HEK293 (cell line): Measurements from ENCODE around the gene PTS.

Source experiments
- CTCF ChIA-PET: fragments of 350-600 bp; formaldehyde crosslinking; extraction: SDS; loops from one replicate; lab custom pipeline; 2021; ENCODE audit warnings: antibody characterized with exemption; lab: Yijun Ruan, JAX
- POLR2A ChIA-PET: fragments of 300-600 bp; formaldehyde crosslinking; extraction: SDS; loops from one replicate; lab custom pipeline; 2020; ENCODE audit warnings: antibody characterized with exemption, inconsistent platforms; lab: Yijun Ruan, JAX
- H3K27ac ChIP-seq: fragments of 200-500 bp; sonication (Bioruptor generic); 2 replicates; pipeline ENCODE4 v1.5.1; 2014; ENCODE audit warnings: low read depth, low read length, control low read depth, inconsistent platforms; ENCODE audit errors: extremely low read depth
- H3K36me3 ChIP-seq, 2 experiments: fragments of 200-500 bp in 1 of 2; sonication (Bioruptor generic) in 1 of 2; 1 replicate in 1 of 2; 2 replicates in 1 of 2; pipeline ENCODE4 v1.5.1; 2014 to 2017; ENCODE audit warnings: inconsistent platforms in 2 of 2, low read length in 2 of 2; ENCODE audit not compliant: control insufficient read depth in 2 of 2, insufficient read depth in 1 of 2
- H3K4me1 ChIP-seq: fragments of 200-500 bp; sonication (Bioruptor generic); 2 replicates; pipeline ENCODE4 v1.5.1; 2014; ENCODE audit warnings: mild to moderate bottlenecking, low read length, inconsistent platforms; ENCODE audit not compliant: control insufficient read depth, insufficient read depth
- H3K4me3 ChIP-seq: 2 replicates; pipeline ENCODE4 v1.5.1; 2011; ENCODE audit warnings: low read depth, mild to moderate bottlenecking, control low read depth, low read length, moderate library complexity
- H3K9me3 ChIP-seq: fragments of 200-500 bp; sonication (Bioruptor generic); 2 replicates; pipeline ENCODE4 v1.5.1; 2014; ENCODE audit warnings: low read depth, low read length, inconsistent platforms; ENCODE audit not compliant: control insufficient read depth, insufficient read depth
- AEBP2 ChIP-seq: fragments of 450-650 bp; formaldehyde crosslinking; IDR thresholded peaks from 2 replicates; pipeline ENCODE4 v1.5.1; 2016; ENCODE audit warnings: missing biosample characterization, missing genetic modification characterization, borderline replicate concordance
- ATF2 ChIP-seq: fragments of 450-650 bp; formaldehyde crosslinking; IDR thresholded peaks from 2 replicates; pipeline ENCODE4 v1.5.1; 2016; ENCODE audit warnings: missing biosample characterization, missing genetic modification characterization, low read depth
- INSM2 ChIP-seq: fragments of 450-650 bp; formaldehyde crosslinking; IDR thresholded peaks from 2 replicates; pipeline ENCODE4 v1.5.1; 2016; ENCODE audit warnings: missing biosample characterization, missing genetic modification characterization
- KLF16 ChIP-seq: fragments of 450-650 bp; formaldehyde crosslinking; IDR thresholded peaks from 2 replicates; pipeline ENCODE4 v1.5.1; 2017; ENCODE audit warnings: missing biosample characterization, missing genetic modification characterization
- MYNN ChIP-seq: fragments of 450-650 bp; formaldehyde crosslinking; IDR thresholded peaks from 2 replicates; pipeline ENCODE4 v1.5.1; 2016; ENCODE audit warnings: missing biosample characterization, missing genetic modification characterization, borderline replicate concordance
- MZF1 ChIP-seq: fragments of 450-650 bp; formaldehyde crosslinking; IDR thresholded peaks from 2 replicates; pipeline ENCODE4 v1.5.1; 2017; ENCODE audit warnings: missing biosample characterization, missing genetic modification characterization, borderline replicate concordance
- PATZ1 ChIP-seq: fragments of 450-650 bp; formaldehyde crosslinking; IDR thresholded peaks from 2 replicates; pipeline ENCODE4 v1.5.1; 2016; ENCODE audit warnings: missing biosample characterization, missing genetic modification characterization
- SCRT2 ChIP-seq: fragments of 450-650 bp; formaldehyde crosslinking; IDR thresholded peaks from 2 replicates; pipeline ENCODE4 v1.5.1; 2016; ENCODE audit warnings: missing biosample characterization, missing genetic modification characterization
- ZNF10 ChIP-seq: fragments of 450-650 bp; formaldehyde crosslinking; IDR thresholded peaks from 2 replicates; pipeline ENCODE4 v1.5.1; 2017; ENCODE audit warnings: missing biosample characterization, missing genetic modification characterization
- ZNF114 ChIP-seq: fragments of 450-650 bp; formaldehyde crosslinking; IDR thresholded peaks from 2 replicates; pipeline ENCODE4 v1.5.0; 2017; ENCODE audit warnings: missing biosample characterization, missing genetic modification characterization
- ZNF121 ChIP-seq: fragments of 450-650 bp; formaldehyde crosslinking; IDR thresholded peaks from 2 replicates; pipeline ENCODE4 v1.5.1; 2016; ENCODE audit warnings: missing biosample characterization, missing genetic modification characterization
- ZNF146 ChIP-seq: fragments of 450-650 bp; formaldehyde crosslinking; IDR thresholded peaks from 2 replicates; pipeline ENCODE4 v1.5.1; 2016; ENCODE audit warnings: missing biosample characterization, missing genetic modification characterization
- ZNF148 ChIP-seq: fragments of 450-650 bp; formaldehyde crosslinking; IDR thresholded peaks from 2 replicates; pipeline ENCODE4 v1.5.0; 2017; ENCODE audit warnings: missing biosample characterization, missing genetic modification characterization, borderline replicate concordance
- ZNF184 ChIP-seq: fragments of 450-650 bp; IDR thresholded peaks from 2 replicates; pipeline ENCODE4 v1.5.1; 2018; ENCODE audit warnings: missing biosample characterization, mild to moderate bottlenecking, missing genetic modification characterization
- ZNF239 ChIP-seq: fragments of 450-650 bp; formaldehyde crosslinking; IDR thresholded peaks from 2 replicates; pipeline ENCODE4 v1.5.1; 2016; ENCODE audit warnings: missing biosample characterization, missing genetic modification characterization
- ZNF280D ChIP-seq: fragments of 450-650 bp; formaldehyde crosslinking; IDR thresholded peaks from 2 replicates; pipeline ENCODE4 v1.5.1; 2016; ENCODE audit warnings: missing biosample characterization, missing genetic modification characterization
- ZNF292 ChIP-seq: fragments of 450-650 bp; formaldehyde crosslinking; IDR thresholded peaks from 2 replicates; pipeline ENCODE4 v1.5.1; 2016; ENCODE audit warnings: low read depth, missing biosample characterization, missing genetic modification characterization, borderline replicate concordance
- ZNF561 ChIP-seq: fragments of 450-650 bp; IDR thresholded peaks from 2 replicates; pipeline ENCODE4 v1.5.1; 2018; ENCODE audit warnings: missing biosample characterization, missing genetic modification characterization, borderline replicate concordance
- ZNF701 ChIP-seq: fragments of 450-650 bp; formaldehyde crosslinking; IDR thresholded peaks from 2 replicates; pipeline ENCODE4 v1.5.1; 2016; ENCODE audit warnings: missing biosample characterization, missing genetic modification characterization
- ZNF768 ChIP-seq: fragments of 450-650 bp; formaldehyde crosslinking; IDR thresholded peaks from 2 replicates; pipeline ENCODE4 v1.5.1; 2018; ENCODE audit warnings: missing biosample characterization, mild to moderate bottlenecking, missing genetic modification characterization
- ZNF792 ChIP-seq: fragments of 450-650 bp; formaldehyde crosslinking; IDR thresholded peaks from 2 replicates; pipeline ENCODE4 v1.5.1; 2016; ENCODE audit warnings: missing biosample characterization, missing genetic modification characterization
- ZXDB ChIP-seq: fragments of 450-650 bp; formaldehyde crosslinking; IDR thresholded peaks from 2 replicates; pipeline ENCODE4 v1.5.1; 2016; ENCODE audit warnings: missing biosample characterization, missing genetic modification characterization

The PTS gene

GRCh38 chr11:112200252-112200651 lies 26.0 kb upstream of the PTS start:
- TF ChIP-seq SCRT2 (tag by site-specific recombination) = no peak
- no peak for TF ChIP-seq ZNF184
- TF ChIP-seq INSM2 (tag by site-specific recombination) = no peak
- TF ChIP-seq ZNF146 = no peak
- TF ChIP-seq ZNF280D (tag by site-specific recombination) = no peak
- no peak for TF ChIP-seq AEBP2 (tag by site-specific recombination)
- TF ChIP-seq ATF2 = no peak
- TF ChIP-seq ZNF292 (tag by site-specific recombination) = no peak
- CTCF ChIA-PET = interaction anchor here (1.1 kb wide), 1 partner anchor 86 kb away, joined by 6 read pairs; no protein-coding TSS in a partner anchor

GRCh38 chr11:112206071-112206470 lies 20.2 kb upstream of the PTS start:
- CTCF ChIA-PET = interaction anchor here (2.1 kb wide), 1 partner anchor 74 kb away, joined by 6 read pairs; no protein-coding TSS in a partner anchor
- Histone ChIP-seq H3K9me3 (no peaks in the 10 kb centered on the region), H3K36me3 (no peaks in the 10 kb centered on the region)

More at GRCh38 chr11:112200252-112200651, 26.0 kb upstream of the PTS start:
- Histone ChIP-seq H3K27ac (no peak overlapping the region), H3K9me3 (no peaks in the 10 kb centered on the region), H3K36me3 (no peaks in the 10 kb centered on the region), H3K4me1 (no peaks in the 10 kb centered on the region), H3K4me3 (no peak overlapping the region)
- POLR2A ChIA-PET = no interaction called here

GRCh38 chr11:112210890-112211289 lies 15.3 kb upstream of the PTS start:
- TF ChIP-seq ZNF239 = no peak
- no peak for TF ChIP-seq ZNF121 (tag by site-specific recombination)
- no peak for TF ChIP-seq ZNF148 (tag by site-specific recombination)
- no peak for TF ChIP-seq MZF1 (tag by site-specific recombination)
- no peak for TF ChIP-seq MYNN
- no peak for TF ChIP-seq PATZ1 (tag by site-specific recombination)
- no peak for TF ChIP-seq ZNF792 (tag by site-specific recombination)
- no peak for TF ChIP-seq ZNF114
- ChIA-PET CTCF (no interaction called here), POLR2A (no interaction called here)

More at GRCh38 chr11:112206071-112206470, 20.2 kb upstream of the PTS start:
- H3K27ac ChIP-seq = no peak overlapping the region
- H3K4me1 ChIP-seq = no peaks in the 10 kb centered on the region
- H3K4me3 ChIP-seq = no peak overlapping the region
- TF ChIP-seq ZNF10 (tag by site-specific recombination) (no peak), ZNF701 (tag by site-specific recombination) (no peak), ZNF768 (no peak), KLF16 (tag by site-specific recombination) (no peak), ZNF561 (tag by site-specific recombination) (no peak), ZXDB (tag by site-specific recombination) (no peak)
- POLR2A ChIA-PET = no interaction called here

More at GRCh38 chr11:112210890-112211289, 15.3 kb upstream of the PTS start:
- Histone ChIP-seq H3K4me1 (no peaks in the 10 kb centered on the region), H3K36me3 (no peaks in the 10 kb centered on the region), H3K9me3 (no peaks in the 10 kb centered on the region), H3K4me3 (no peak overlapping the region), H3K27ac (no peak overlapping the region)
